Sigmoid colon (tissue), 3 donors: ENCODE measurements around the gene ACACA.

Experiments used
- POLR2A ChIP-seq, 2 donors: fragments of 450-650 bp; IDR thresholded peaks; one replicate each; pipeline ENCODE4 v1.6.1; 2016; ENCODE audit warnings: antibody characterized with exemption in 2 of 2, mild to moderate bottlenecking in 2 of 2, moderate library complexity in 2 of 2
- TF ChIP-seq, protein P1 (sequence below), 4 experiments: fragments of 450-650 bp in 3 of 4; fragments of 200-600 bp in 1 of 4; IDR thresholded peaks; one replicate each; pipeline ENCODE4 v1.5.1; 2016 to 2019; ENCODE audit warnings: antibody characterized with exemption in 4 of 4, mild to moderate bottlenecking in 3 of 4, moderate library complexity in 2 of 4

DNA sequence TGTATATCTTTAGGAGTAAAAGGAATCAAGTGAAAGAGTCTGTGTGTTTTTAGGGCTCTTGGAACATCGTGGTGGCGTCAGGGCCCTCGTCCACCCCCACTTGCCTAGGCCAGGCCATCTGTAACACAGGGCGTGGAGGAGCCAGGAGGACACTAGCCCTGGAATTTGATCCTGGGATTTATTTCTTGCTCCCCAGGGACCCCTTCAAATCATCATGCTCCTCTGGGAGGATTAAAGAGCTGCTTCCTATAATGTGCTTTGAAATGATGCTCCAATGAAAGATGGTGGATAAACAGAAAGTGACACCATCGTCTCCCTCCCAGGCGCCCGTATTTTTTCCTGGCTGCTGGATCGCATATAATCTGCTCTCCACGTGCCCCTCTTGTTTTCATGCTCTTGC is 344.6 kb downstream of the ACACA start:
- TF ChIP-seq, protein P1, sequence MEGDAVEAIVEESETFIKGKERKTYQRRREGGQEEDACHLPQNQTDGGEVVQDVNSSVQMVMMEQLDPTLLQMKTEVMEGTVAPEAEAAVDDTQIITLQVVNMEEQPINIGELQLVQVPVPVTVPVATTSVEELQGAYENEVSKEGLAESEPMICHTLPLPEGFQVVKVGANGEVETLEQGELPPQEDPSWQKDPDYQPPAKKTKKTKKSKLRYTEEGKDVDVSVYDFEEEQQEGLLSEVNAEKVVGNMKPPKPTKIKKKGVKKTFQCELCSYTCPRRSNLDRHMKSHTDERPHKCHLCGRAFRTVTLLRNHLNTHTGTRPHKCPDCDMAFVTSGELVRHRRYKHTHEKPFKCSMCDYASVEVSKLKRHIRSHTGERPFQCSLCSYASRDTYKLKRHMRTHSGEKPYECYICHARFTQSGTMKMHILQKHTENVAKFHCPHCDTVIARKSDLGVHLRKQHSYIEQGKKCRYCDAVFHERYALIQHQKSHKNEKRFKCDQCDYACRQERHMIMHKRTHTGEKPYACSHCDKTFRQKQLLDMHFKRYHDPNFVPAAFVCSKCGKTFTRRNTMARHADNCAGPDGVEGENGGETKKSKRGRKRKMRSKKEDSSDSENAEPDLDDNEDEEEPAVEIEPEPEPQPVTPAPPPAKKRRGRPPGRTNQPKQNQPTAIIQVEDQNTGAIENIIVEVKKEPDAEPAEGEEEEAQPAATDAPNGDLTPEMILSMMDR (IDR thresholded peaks at IDR 0.05): no peak
- no peak for TF ChIP-seq POLR2A (IDR thresholded peaks at IDR 0.05)
